SK-N-SH treated with all-trans-retinoic acid at 6 μM for 48 hours (cell line): ENCODE results near the gene MEP1B.

Source experiments
- ATAC-seq: fragments of 200-7000 bp; cut with Tn5 transposase; 3 replicates; pipeline ENCODE4 v1.9.1; 2020; ENCODE audit warnings: mild to moderate bottlenecking, moderate library complexity
- ARNTL ChIP-seq: fragments of 450-650 bp; formaldehyde crosslinking; IDR thresholded peaks from 2 replicates; pipeline ENCODE4 v1.5.0; 2020; ENCODE audit warnings: low read depth, mild to moderate bottlenecking, moderate library complexity, borderline replicate concordance
- BACH2 ChIP-seq: fragments of 250-450 bp; sonication (Bioruptor Pico); IDR thresholded peaks from 2 replicates; pipeline ENCODE4 v1.9.0; 2021; ENCODE audit warnings: mild to moderate bottlenecking, borderline replicate concordance
- CSDC2 ChIP-seq: fragments of 250-450 bp; sonication (Bioruptor Pico); IDR thresholded peaks from 2 replicates; pipeline ENCODE4 v1.5.0; 2020; ENCODE audit warnings: mild to moderate bottlenecking, moderate library complexity
- ESRRG ChIP-seq: fragments of 250-450 bp; sonication (Bioruptor Pico); IDR thresholded peaks from 2 replicates; pipeline ENCODE4 v1.6.1; 2021; ENCODE audit warnings: mild to moderate bottlenecking
- GLIS3 ChIP-seq: fragments of 250-450 bp; sonication (Bioruptor Pico); IDR thresholded peaks from 2 replicates; pipeline ENCODE4 v1.5.0; 2020; ENCODE audit warnings: mild to moderate bottlenecking, moderate library complexity
- ISL1 ChIP-seq: fragments of 250-450 bp; sonication (Bioruptor Pico); IDR thresholded peaks from 2 replicates; pipeline ENCODE4 v2.1.2; 2022; ENCODE audit warnings: mild to moderate bottlenecking, moderate library complexity
- OSR1 ChIP-seq: fragments of 250-450 bp; sonication (Bioruptor Pico); IDR thresholded peaks from 2 replicates; pipeline ENCODE4 v1.8.0; 2022; ENCODE audit warnings: moderate library complexity, mild to moderate bottlenecking, inconsistent platforms
- PPARA ChIP-seq: fragments of 250-450 bp; sonication (Bioruptor Pico); IDR thresholded peaks from 2 replicates; pipeline ENCODE4 v1.5.0; 2020; ENCODE audit warnings: mild to moderate bottlenecking, borderline replicate concordance
- RARB ChIP-seq: fragments of 250-450 bp; sonication (Bioruptor Pico); IDR thresholded peaks from 2 replicates; pipeline ENCODE4 v1.8.0; 2021; ENCODE audit warnings: mild to moderate bottlenecking, moderate library complexity
- SNAI2 ChIP-seq: fragments of 250-450 bp; sonication (Bioruptor Pico); IDR thresholded peaks from 2 replicates; pipeline ENCODE4 v1.5.0; 2020; ENCODE audit warnings: mild to moderate bottlenecking, moderate library complexity
- TOX ChIP-seq: fragments of 250-450 bp; sonication (Bioruptor Pico); IDR thresholded peaks from 2 replicates; pipeline ENCODE4 v1.8.0; 2021; ENCODE audit warnings: mild to moderate bottlenecking, moderate library complexity, borderline replicate concordance
- ZC3H10 ChIP-seq: fragments of 250-450 bp; sonication (Bioruptor Pico); IDR thresholded peaks from 2 replicates; pipeline ENCODE4 v1.5.1; 2021; ENCODE audit warnings: mild to moderate bottlenecking, moderate library complexity
- ZFP3 ChIP-seq: fragments of 250-450 bp; sonication (Bioruptor Pico); IDR thresholded peaks from 2 replicates; pipeline ENCODE4 v1.5.0; 2020; ENCODE audit warnings: mild to moderate bottlenecking, moderate library complexity
- ZFP30 ChIP-seq: fragments of 450-650 bp; formaldehyde crosslinking; IDR thresholded peaks from 2 replicates; pipeline ENCODE4 v1.5.0; 2022; ENCODE audit warnings: mild to moderate bottlenecking, moderate library complexity
- ZNF70 ChIP-seq: fragments of 450-650 bp; formaldehyde crosslinking; IDR thresholded peaks from 2 replicates; pipeline ENCODE4 v1.5.0; 2020; ENCODE audit warnings: mild to moderate bottlenecking, moderate library complexity
- TF ChIP-seq, protein P1 (sequence below): fragments of 250-450 bp; sonication (Bioruptor Pico); IDR thresholded peaks from 2 replicates; pipeline ENCODE4 v1.8.0; 2020; ENCODE audit warnings: mild to moderate bottlenecking, moderate library complexity, borderline replicate concordance
- TF ChIP-seq, protein P2 (sequence below): fragments of 250-450 bp; sonication (Bioruptor Pico); IDR thresholded peaks from 2 replicates; pipeline ENCODE4 v1.8.0; 2021; ENCODE audit warnings: low read depth, mild to moderate bottlenecking, moderate library complexity, borderline replicate concordance
- TF ChIP-seq, protein P3 (sequence below): fragments of 250-450 bp; sonication (Bioruptor Pico); IDR thresholded peaks from 2 replicates; pipeline ENCODE4 v1.5.1; 2021; ENCODE audit warnings: mild to moderate bottlenecking, moderate library complexity
- TF ChIP-seq, protein P4 (sequence below): fragments of 250-450 bp; sonication (Bioruptor Pico); IDR thresholded peaks from 2 replicates; pipeline ENCODE4 v1.5.1; 2020; ENCODE audit warnings: low read depth, mild to moderate bottlenecking, moderate library complexity

The MEP1B gene

DNA sequence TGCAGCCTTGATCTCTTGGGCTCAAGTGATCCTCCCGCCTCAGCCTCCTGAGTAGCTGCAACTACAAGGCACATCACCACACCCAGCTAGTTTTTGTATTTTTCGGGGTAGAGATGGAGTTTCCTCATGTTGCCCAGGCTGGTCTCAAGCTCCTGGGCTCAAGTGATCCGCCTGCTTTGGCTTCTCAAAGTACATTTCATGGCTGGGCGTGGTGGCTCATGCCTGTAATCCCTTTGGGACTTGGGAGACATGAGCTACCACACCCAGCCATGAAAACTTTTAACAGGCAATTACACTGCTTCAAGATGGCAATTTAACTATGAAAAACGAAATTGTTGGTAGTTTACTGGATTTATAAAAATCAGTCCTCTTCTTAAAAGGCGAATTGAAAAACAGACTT, 69.7 kb downstream of the MEP1B start:
- TF ChIP-seq, protein P1, sequence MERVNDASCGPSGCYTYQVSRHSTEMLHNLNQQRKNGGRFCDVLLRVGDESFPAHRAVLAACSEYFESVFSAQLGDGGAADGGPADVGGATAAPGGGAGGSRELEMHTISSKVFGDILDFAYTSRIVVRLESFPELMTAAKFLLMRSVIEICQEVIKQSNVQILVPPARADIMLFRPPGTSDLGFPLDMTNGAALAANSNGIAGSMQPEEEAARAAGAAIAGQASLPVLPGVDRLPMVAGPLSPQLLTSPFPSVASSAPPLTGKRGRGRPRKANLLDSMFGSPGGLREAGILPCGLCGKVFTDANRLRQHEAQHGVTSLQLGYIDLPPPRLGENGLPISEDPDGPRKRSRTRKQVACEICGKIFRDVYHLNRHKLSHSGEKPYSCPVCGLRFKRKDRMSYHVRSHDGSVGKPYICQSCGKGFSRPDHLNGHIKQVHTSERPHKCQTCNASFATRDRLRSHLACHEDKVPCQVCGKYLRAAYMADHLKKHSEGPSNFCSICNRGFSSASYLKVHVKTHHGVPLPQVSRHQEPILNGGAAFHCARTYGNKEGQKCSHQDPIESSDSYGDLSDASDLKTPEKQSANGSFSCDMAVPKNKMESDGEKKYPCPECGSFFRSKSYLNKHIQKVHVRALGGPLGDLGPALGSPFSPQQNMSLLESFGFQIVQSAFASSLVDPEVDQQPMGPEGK (CRISPR knock-in tag), result no peak
- TF ChIP-seq, protein P2, sequence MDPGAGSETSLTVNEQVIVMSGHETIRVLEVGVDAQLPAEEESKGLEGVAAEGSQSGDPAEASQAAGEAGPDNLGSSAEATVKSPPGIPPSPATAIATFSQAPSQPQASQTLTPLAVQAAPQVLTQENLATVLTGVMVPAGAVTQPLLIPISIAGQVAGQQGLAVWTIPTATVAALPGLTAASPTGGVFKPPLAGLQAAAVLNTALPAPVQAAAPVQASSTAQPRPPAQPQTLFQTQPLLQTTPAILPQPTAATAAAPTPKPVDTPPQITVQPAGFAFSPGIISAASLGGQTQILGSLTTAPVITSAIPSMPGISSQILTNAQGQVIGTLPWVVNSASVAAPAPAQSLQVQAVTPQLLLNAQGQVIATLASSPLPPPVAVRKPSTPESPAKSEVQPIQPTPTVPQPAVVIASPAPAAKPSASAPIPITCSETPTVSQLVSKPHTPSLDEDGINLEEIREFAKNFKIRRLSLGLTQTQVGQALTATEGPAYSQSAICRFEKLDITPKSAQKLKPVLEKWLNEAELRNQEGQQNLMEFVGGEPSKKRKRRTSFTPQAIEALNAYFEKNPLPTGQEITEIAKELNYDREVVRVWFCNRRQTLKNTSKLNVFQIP (CRISPR knock-in tag), result no peak
- TF ChIP-seq, protein P3, sequence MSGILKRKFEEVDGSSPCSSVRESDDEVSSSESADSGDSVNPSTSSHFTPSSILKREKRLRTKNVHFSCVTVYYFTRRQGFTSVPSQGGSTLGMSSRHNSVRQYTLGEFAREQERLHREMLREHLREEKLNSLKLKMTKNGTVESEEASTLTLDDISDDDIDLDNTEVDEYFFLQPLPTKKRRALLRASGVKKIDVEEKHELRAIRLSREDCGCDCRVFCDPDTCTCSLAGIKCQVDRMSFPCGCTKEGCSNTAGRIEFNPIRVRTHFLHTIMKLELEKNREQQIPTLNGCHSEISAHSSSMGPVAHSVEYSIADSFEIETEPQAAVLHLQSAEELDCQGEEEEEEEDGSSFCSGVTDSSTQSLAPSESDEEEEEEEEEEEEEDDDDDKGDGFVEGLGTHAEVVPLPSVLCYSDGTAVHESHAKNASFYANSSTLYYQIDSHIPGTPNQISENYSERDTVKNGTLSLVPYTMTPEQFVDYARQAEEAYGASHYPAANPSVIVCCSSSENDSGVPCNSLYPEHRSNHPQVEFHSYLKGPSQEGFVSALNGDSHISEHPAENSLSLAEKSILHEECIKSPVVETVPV (CRISPR knock-in tag), result no peak
- no peak for TF ChIP-seq ISL1 (CRISPR knock-in tag)
- TF ChIP-seq TOX, result no peak
- no peak for TF ChIP-seq GLIS3 (CRISPR knock-in tag)
- TF ChIP-seq CSDC2 (CRISPR knock-in tag), result no peak
- TF ChIP-seq ZFP30 (CRISPR knock-in tag), result no peak
- TF ChIP-seq OSR1 (CRISPR knock-in tag), result no peak
- TF ChIP-seq BACH2 (CRISPR knock-in tag), result no peak
- ATAC-seq, result no peak

DNA sequence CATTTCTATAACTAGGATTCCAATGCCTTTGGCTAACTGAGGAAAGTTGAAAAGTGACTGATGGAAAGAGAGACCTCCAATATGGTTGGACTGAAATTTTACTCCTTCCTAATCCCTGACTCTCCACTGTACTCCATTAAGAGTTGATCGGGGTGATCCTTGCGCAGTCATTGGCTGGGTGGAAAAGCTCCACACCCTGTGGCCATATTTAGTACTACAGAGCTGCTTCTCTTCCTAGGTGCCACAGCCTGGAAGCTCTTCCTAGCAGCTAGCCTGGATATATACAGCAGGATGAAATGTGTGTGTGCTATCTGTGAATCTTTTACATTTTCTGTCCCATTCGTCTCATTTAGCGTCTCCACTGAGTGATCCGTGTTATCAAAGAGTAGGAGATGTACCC, 71.2 kb downstream of the MEP1B start:
- TF ChIP-seq BACH2 (CRISPR knock-in tag) (no peak), PPARA (no peak), ZC3H10 (no peak), ZNF70 (CRISPR knock-in tag) (no peak), CSDC2 (CRISPR knock-in tag) (no peak), OSR1 (CRISPR knock-in tag) (no peak), RARB (CRISPR knock-in tag) (no peak), ARNTL (CRISPR knock-in tag) (no peak), SNAI2 (CRISPR knock-in tag) (no peak), ESRRG (CRISPR knock-in tag) (no peak), GLIS3 (CRISPR knock-in tag) (no peak), TOX (no peak), ZFP3 (CRISPR knock-in tag) (no peak)
- TF ChIP-seq, protein P3 (CRISPR knock-in tag), result no peak
- TF ChIP-seq, protein P1 (CRISPR knock-in tag), result no peak
- TF ChIP-seq, protein P4, sequence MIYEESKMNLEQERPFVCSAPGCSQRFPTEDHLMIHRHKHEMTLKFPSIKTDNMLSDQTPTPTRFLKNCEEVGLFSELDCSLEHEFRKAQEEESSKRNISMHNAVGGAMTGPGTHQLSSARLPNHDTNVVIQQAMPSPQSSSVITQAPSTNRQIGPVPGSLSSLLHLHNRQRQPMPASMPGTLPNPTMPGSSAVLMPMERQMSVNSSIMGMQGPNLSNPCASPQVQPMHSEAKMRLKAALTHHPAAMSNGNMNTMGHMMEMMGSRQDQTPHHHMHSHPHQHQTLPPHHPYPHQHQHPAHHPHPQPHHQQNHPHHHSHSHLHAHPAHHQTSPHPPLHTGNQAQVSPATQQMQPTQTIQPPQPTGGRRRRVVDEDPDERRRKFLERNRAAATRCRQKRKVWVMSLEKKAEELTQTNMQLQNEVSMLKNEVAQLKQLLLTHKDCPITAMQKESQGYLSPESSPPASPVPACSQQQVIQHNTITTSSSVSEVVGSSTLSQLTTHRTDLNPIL (CRISPR knock-in tag), result no peak
- TF ChIP-seq, protein P2 (CRISPR knock-in tag), result no peak
- peak; percentile 52; the same call in 1 of the 3 replicates for ATAC-seq
